ENCODE results near the gene SMIM41.

Gene SMIM41

DNA sequence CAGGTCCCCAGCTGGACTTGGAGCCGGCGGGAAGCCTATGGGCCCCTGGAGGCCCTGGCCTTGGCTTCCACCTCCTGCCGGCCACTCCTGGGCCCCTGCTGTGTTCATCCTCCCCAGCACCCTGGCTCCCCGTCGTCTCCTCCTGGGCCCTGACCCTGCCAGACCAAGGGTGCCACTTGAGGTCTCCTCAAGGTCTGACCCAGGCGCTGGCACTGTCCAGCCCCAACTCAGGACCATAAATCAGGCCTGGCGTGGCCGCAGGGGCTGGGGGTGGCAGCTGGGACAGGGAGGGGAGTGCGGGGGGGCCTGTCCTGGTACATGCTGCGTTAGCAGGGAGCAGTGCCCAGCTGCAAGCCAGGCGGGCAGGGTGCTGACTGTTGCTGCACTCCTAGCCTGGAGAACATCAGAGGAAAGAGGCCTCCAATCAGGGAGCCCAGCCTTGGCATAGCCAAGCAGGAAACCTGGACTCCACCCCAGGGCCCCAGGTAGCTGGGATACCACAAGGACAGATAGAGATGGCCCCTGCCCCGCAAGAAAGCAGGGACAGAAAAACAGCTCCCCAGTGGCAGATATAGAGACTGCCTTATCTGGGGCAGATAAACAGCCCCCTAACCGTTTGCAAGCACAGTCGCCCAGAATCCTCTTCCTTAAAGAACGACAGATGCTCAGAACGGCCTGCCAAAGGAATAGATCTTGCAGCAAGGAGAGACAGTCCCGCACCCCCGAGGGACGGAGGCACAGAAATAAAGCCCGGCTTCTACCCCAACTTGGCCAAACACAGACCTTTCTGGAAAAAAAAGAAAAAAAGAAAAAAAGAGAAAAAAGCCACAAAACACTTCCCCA, 16.2 kb upstream of the SMIM41 start:
- peak in 15 of 51 donors; percentile 17 to 55 (median 31) for DNase-seq

DNA sequence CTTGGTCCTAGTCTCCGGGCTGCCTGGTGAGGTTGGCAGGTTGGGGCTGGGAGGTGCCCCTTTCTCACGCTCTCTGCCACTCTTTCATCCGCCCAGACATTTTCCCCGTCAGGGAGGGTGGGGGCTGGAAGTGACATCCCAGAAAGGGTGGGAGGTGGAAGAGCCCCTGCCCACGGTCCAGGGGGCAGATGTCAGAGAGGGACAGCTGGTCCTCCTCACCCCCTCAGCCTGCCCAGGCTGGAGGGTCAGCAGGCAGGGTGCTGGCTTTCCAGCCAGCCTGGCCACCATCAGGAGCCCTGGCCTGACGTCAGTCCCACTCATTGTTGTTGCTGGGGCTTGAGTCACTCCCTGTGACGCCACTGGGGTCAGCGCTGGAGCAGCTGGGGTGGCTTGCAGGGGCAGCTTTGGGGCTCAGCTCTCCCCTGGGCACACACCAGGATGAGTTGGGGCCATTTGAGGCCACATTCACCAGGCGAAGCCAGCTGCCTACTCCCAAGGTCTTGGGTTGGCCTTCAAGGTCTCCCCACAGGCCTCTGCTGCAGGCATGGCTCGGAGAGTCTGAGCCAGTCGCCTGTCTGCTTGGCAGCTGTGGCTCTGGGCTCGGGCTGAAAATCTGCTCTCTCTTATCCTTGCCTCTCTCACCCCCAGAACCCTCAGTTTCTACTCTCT, 15.4 kb upstream of the SMIM41 start:
- DNase-seq, result peak in 12 of 51 donors; percentile 10 to 62 (median 33)

DNA sequence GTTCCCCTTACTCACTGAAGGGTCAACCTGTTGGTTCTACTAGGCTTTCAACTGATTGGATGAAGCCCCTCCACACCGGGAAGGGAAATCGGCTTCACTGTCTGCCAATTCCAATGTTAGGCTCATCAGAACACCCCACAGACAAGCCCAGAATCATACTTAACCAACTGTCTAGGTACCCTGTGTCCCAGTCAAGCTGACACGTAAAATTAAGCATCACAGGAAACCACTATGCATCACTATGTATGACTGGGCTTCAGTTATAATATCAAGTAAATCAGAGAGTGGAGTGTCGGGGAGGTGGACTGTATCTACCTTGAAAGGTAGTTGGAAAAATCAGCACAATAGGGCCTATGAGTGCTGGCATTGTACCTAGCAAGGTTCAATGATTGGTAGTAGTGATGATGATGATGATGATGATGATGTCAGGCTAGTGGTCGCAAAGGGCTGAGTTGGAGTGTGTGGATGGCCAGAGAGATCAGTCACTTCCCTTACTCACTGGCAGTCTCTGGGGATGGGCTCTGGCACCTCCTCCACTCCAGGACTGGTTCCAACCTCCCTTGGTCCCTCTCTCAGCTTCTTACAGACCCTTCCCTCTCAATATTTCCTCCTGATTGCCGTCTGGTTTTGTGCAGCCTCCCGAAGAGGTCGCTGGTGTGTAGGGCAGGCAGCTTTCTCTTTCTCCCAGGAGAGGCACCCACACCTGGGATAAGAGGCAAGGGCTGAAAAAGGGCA, 13.0 kb upstream of the SMIM41 start:
- DNase-seq, result no peak

DNA sequence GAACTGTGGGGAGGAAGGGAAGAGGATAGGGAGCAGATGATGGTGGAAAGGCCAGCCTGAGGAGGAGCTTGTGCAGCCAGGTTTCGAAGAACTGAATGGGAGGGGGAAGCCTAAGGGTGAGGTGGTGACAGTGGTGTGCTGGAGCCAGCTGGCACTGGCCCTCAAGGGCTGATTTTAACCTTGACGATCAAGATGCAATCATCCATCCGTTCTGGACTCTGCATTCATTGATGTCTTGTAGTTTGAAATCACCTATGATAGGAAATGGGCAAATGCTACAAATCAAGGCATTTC, 12.5 kb upstream of the SMIM41 start:
- DNase-seq, result no peak

DNA sequence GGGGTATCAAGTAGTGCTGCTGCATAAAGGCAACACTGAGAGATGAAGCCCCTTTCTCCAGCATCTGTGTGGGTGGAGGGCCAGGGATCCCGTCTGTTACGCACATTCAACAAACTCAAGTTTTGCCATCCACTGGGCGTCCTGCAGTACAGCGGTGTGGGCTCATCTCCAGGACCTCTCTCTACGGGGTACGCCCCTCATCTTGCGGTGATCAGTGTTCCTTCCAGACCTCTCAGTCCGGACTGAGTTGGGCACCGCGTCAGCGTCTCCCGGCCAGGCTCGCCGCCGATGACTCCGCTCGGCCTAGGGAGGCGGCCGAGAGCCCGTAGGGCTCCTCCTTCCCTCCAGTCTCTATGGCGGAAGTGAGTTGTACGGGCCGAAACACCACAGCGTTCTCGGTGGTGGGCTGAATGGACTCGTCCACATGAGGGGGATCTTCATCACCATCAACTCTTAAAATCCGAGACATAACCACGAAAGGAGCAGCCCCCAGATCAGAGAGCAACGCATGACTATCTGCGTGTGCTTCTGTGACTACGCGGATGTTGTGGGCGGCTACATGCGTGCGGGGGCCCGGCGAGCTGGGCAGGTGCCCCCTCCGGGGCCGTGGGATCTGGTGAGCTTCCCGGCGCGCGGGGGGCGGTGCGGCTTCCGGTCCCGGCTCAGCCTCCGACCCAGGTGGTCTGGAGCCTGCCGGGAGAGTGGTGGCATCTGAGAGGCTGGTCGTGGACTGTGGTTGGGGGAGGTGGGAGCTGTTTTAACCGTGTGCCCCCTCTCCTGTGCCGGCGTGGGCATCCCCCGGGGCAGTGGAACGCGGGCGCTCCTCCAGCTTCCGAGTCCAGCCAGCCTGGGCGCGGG, 9.9 kb upstream of the SMIM41 start, which contains the start of gene ATG101:
ATG101 (plus strand) TSS at position 652 of the 858 bp plus-strand sequence. CDS start 3,673 bp downstream, outside the sequence.
- DNase-seq, result peak; percentile 56 to 98 (median 89)

DNA sequence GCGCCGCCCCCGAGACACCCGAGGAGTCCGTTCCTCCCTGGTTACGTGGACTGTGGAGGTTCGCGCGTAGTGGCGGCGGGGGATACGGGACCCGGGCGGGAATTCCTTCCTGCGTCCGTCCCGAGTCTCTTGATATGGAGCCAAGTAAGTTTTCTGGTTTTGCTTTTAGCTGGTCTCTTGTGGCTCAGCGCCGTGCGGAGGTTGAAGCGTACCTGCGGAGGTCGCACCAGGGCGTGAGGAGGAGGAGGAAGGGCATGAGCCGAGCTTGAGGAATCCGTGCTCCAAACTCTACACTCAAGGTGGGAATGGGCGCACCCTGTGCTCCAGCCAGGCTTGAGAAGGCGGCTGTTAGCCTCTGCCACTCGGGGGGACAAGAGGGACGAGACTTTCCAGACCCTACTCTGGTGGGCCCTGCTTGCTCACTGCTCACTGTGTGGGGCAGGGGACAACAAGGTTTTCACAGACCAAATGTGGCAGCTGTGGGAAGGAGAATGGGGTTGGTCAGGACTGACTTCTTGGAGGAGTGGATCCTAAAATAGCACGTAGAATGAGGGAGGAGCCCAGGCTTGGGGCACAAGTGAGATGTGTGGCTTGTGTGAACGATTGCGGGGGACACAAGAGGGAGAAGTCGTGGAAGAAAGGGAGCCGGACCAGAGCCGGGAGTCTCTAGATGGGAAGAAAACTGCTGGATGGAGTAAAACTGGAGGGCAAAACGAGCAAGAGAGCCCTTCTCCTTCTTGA, 9.1 kb upstream of the SMIM41 start:
- no peak for DNase-seq

DNA sequence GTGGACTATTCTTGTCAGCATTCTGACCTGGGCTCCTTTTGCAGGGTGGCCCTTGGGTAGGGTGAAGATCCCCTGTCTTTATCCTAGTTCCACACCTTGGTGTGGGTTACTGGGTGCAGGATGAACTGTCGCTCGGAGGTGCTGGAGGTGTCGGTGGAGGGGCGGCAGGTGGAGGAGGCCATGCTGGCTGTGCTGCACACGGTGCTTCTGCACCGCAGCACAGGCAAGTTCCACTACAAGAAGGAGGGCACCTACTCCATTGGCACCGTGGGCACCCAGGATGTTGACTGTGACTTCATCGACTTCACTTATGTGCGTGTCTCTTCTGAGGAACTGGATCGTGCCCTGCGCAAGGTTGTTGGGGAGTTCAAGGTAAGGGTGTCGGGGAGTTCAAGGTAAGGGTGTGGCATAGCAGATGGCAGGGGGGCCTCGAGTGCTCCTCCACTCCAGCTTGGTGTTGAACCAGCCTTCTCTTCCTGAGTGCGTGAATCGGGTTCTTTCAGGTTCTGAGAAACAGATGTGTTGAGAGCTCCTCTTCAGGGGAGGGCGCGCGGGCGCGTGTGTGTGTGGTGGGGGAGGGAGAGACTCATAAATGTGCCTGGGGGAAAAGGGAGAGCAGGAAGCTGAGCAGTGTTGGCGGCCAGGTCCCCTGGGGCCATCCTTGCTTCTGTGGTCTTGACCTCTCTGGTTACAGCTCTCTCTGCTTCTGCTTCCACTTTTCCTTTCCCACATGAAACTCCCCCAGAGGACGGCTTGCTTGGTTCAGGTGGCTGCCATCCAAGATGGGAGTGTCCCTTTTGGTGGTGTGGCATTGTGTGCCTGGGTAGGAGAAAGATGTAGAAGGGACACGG, 5.7 kb upstream of the SMIM41 start:
- DNase-seq, result no peak

DNA sequence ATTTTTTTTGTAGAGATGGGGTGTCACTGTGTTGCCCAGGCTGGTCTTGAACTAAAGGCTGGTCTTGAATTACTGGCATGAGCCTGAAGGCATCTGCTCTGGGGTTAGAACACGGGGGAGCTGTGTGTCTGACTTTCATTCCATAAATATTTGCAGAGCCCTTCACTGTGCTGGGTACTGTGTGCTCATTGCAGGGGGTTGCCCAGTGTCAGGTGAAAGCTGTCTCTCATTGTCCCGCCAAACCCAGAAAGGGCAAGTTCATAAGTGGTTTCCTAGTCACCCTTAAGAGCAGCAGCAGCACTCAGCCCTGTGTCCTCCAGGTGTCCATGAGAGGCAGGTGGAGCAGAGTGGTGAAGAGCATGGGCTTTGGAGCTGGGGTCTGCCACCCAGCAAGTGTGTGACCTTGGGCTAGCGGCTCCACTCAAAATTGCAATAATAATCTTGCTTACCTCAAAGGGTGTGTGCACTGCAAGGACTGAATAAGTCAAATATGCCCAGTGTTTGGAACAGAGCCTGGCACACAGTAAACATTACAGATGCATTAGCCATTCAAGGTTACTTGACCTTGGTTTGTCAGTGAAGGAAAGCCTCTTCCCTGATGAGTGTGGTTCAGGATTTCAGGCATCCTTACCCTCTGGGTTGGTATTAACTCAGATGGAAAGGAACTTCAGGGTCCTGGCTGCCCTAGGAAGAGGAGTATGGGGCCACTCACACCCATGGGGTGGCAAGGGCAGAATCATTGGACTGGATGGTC, 4.4 kb upstream of the SMIM41 start:
- DNase-seq, result no peak

DNA sequence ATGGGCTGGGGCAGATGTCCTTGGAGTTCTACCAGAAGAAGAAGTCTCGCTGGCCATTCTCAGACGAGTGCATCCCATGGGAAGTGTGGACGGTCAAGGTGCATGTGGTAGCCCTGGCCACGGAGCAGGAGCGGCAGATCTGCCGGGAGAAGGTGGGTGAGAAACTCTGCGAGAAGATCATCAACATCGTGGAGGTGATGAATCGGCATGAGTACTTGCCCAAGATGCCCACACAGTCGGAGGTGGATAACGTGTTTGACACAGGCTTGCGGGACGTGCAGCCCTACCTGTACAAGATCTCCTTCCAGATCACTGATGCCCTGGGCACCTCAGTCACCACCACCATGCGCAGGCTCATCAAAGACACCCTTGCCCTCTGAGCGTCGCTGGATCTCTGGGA, 2.7 kb upstream of the SMIM41 start:
- no peak for DNase-seq

DNA sequence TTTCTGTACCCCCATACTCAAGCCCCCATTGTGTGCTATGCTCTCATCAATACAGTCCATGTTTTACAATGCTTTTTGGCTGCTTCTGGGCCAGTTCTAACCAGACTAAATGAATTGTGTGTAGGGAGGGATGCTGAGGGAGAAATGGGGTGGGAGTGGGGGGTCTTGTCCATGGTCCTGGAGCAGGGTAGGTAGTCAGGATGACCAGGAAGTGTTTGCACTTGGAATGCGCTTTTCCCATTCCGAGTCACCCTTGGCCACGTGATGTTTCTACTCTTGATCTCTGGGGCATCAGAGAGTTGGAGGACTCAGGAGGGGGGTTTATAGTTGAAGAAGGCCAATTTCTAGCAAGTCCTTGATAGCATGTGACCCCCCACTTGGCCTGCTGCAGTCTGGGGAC, 1.2 kb upstream of the SMIM41 start:
- no peak for DNase-seq

DNA sequence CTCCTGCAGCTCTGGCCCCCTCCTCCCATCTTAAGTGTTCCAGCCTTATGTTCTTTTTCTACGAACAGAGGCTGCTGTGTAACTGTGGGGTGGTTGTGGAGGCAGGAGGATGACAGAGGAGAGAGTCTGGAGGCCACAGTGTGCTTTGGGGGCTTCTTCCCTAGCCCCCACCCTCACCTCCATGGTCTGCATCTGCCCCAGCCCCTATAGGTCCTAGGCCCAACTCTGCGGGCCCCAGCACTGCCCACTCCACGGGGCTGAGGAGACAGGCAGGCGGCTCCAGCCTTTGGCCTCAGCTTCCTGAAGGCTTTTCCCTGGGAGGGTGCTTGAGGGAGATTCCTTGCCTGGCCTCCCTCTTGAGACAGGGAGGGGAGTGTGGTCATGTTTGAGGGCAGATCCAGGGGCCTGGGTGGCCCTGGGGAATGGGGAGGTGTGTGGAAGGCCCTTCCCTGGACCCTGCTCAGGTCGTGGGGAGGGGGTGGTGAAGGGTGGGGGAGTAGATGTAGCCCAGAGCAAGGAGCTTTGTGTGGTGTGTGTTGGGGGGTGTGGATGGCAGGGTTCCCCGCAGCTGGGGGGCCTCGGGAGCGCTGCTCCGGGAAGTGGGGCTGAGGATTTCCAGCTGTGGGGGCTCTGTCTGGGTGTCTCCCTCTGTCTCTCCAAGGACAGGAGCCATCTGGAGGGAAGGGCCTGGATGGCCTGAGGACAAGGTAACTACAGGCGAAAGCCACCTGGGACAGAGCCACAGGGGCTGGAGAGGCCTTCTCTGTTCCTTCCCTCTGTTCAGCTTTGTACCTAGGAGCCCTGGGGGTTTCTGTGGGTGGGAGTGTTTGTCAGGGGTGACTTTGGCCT, 1.1 kb downstream of the SMIM41 start:
- DNase-seq, result no peak

DNA sequence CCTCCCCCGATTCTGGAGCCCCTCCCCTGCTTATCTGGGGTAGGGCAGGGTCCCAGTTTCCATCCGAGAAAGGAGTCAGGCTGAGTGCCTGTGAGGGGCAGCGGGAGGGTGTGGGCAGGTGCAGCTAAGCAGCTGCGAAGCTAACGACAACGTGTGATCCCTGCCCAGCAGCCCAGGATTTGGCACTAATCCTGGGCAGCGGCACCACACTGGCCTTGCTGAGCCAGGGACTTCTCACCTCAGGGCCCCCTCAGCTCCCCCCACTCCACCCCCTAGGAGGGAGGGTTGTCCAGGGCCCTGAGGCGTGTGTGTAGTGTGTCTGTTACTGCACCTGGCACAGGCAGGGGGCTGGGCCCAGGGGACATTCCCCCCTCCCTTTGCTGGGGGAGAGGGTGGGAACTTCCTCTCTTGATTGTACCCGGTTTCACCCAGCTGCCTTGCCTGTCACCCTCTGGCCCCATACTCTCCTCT, 1.8 kb downstream of the SMIM41 start:
- no peak for DNase-seq

DNA sequence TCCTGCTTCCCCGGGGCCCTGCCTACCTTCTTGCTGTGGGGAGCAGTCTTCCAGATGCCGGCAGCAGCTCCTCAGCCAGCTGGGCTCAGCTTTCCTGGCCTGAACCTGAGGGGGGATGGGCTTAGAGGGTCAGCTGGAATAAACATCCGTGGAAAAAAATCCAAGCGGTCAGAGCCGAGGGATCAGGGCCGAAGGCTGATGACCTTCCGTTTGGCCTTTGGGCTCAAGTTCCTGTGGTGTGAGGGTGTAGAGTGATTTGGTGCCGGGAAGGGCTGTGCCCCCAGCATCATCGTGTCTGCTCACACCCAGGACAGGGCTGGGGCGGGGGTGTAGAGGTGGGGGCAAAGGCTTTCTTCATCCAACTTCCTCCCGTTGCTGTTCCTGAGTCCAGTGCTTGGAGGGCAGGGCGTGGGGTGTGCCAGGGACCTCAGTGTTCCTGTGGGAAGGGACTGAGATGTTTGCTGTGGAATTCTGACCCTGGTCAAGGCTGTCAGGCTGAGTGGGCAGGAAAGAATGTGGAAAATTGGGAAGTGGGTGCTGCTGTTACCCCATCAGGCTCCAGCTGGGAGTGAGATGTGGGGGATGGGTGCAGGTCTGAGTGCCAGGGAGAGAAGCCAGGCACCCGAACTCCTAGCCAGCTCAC, 2.6 kb downstream of the SMIM41 start:
- no peak for DNase-seq

DNA sequence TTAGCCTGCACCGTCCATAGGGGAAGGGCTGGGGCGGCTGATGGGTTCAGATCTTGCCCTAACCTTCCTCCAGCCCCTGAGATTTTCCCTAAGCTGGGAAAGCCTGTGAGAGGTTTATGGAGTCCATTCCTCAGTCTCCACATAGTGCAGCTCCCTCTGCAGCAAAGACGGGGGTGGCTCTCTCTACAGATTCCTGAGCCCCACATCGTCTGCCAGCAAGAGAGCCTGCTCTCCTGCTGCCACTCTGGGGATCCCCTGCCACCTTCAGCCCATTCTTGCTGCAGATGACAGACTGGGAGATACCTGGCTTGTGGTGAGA, 3.1 kb downstream of the SMIM41 start:
- no peak for DNase-seq

DNA sequence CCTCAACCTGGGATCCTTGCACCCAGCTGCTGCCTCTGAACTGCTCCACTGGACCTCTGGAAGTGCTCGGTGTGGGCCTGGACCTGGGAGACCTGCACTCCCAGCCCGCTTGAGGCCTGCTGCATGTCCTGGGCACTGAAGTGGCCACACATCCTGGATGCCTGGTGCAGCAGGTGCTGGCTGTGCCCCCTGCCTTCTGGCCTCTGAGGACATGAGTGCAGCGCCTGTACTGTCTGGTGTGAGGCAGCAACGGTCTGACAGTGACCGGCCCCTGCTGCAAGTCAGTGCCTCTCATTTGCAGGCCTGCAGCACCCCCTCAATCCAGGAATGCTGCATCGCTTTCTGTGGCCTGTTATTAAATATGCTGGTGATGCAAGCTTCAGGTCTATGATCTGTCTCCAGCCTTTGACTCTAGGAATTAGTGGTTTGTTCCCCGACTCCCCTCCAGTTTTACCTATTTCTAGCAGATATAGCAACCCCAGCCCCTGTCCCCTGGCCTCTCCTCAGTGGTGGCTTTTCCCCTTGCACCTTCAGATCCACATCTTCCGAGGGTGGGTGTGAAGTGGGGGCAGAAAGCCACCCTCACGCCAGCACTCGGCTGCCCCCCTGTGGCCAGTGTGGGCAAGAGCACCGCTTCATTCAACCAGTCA, 3.6 kb downstream of the SMIM41 start:
- peak in 33 of 51 donors; percentile 6 to 70 (median 29) for DNase-seq

DNA sequence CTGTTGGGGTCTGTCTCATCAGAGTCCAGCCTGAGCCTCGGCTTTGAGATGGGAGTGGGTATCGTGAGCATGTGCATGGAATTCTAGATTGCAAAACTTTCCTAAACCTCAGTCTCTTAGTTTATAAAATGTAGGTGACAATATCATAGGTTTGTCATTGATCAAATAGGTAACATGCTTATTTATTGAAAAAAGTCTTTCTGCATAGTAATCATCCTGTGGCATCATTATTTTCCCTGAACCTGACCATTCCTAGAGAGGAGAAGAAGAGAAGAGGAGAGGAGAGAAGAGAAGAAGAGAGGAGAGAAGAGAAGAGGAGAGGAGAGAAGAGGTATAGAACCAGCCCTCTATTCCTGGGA, 4.1 kb downstream of the SMIM41 start:
- DNase-seq, result no peak
